AG04449 (cell line): ENCODE measurements around the gene GPR85.
"Not testable (repeated sequence)": the region's sequence is repeated elsewhere in the genome, so short reads cannot be mapped to it uniquely, and the experiment has no call there.

Experiments used
- CTCF ChIA-PET: fragments of 350-600 bp; formaldehyde crosslinking; extraction: SDS; loops from one replicate; lab custom pipeline; 2021; ENCODE audit warnings: antibody characterized with exemption; lab: Yijun Ruan, JAX
- POLR2A ChIA-PET: fragments of 400-600, 350-600 bp; formaldehyde crosslinking; extraction: SDS; loops from one replicate; lab custom pipeline; 2020; ENCODE audit warnings: antibody characterized with exemption, inconsistent platforms; lab: Yijun Ruan, JAX
- DNase-seq: peaks from one replicate; pipeline ENCODE4 v3.0.0-alpha.2; 2010; ENCODE audit warnings: low read depth, low spot score
- H3K4me3 ChIP-seq: 2 replicates; pipeline ENCODE4 v1.5.1; 2011; ENCODE audit warnings: low read depth, mild to moderate bottlenecking, control low read depth, low read length
- TF ChIP-seq, protein P1 (sequence below): IDR thresholded peaks from one replicate; pipeline ENCODE4 v1.5.1; 2011; ENCODE audit warnings: mild to moderate bottlenecking, moderate library complexity, low read length, control low read depth, inconsistent platforms; ENCODE audit not compliant: insufficient read depth; ENCODE audit errors: missing control alignments

Gene GPR85

DNA sequence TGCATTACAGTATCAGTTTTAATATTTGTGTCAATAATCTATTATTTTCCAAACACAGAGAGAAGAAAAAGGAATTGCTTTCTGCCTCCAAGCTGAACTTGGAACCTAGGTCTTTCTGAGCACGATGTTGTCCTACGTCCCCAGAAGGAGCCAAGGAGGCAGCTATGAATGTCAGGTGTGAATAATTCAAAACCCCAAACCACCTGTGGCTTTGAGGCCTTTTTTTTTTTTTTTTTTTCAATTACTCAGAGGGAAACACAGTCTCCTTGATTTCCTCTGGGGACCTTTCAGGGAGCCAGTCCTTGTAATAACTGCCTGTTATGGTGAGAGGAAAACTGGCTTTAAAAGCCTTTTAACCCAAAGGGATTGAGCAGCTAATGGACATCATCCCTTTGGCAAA, 8.3 kb downstream of the GPR85 start:
- no peak for DNase-seq
- TF ChIP-seq, protein P1, sequence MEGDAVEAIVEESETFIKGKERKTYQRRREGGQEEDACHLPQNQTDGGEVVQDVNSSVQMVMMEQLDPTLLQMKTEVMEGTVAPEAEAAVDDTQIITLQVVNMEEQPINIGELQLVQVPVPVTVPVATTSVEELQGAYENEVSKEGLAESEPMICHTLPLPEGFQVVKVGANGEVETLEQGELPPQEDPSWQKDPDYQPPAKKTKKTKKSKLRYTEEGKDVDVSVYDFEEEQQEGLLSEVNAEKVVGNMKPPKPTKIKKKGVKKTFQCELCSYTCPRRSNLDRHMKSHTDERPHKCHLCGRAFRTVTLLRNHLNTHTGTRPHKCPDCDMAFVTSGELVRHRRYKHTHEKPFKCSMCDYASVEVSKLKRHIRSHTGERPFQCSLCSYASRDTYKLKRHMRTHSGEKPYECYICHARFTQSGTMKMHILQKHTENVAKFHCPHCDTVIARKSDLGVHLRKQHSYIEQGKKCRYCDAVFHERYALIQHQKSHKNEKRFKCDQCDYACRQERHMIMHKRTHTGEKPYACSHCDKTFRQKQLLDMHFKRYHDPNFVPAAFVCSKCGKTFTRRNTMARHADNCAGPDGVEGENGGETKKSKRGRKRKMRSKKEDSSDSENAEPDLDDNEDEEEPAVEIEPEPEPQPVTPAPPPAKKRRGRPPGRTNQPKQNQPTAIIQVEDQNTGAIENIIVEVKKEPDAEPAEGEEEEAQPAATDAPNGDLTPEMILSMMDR, result no peak
- H3K4me3 ChIP-seq, result no peak overlapping the region
- ChIA-PET CTCF (interaction anchor here (1.1 kb wide), 1 partner anchor 8 kb away, joined by 4 read pairs; no protein-coding TSS in a partner anchor), POLR2A (no interaction called here)

DNA sequence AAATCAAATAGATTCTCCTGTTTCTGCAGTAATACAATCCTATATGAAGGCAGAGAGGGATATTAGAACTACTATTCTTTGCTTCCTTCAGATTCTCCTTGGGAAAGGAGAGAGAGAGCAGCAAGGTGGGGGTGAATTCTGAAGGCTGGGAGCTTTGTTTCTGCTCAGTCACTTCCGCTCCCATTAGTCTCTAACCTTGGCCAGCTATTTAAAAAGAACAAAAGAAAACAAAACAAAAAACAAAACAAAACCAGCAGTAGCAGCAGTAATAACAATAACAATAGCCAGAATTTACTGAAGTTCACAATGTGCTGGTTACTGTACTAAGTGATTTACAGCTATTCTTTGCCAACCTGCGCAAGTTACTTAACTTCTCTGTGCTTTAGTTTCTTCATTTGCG, 9.9 kb downstream of the GPR85 start:
- POLR2A ChIA-PET, result no interaction called here
- TF ChIP-seq, protein P1, result no peak
- CTCF ChIA-PET, result interaction anchor here (1.1 to 1.5 kb wide), 2 partner anchors 10 to 61 kb away, joined by 3 to 4 read pairs; partner anchors contain the start of gene GPR85
- H3K4me3 ChIP-seq, result no peak overlapping the region
- no peak for DNase-seq

DNA sequence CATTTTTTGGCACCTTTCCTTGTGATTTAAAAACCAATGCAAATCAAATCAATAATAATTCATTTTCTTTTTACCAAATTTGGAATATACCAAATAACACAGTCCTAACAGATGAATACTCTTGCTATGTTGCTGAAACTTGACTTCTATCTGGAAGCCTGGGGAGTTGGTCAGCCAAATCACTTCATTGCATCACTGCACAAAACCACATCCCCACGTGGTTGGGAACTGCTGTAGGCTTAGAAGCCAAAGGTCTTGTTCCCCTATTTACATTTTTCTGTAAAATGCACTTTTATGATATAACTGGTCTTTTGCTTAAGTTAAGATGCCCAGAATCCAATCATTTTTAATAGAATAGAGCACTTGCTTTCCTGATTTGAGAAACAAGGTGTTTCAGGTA, 15.2 kb downstream of the GPR85 start:
- H3K4me3 ChIP-seq, result no peak overlapping the region
- no peak for DNase-seq
- POLR2A ChIA-PET, result no interaction called here
- TF ChIP-seq, protein P1, result no peak
- CTCF ChIA-PET, result no interaction called here

DNA sequence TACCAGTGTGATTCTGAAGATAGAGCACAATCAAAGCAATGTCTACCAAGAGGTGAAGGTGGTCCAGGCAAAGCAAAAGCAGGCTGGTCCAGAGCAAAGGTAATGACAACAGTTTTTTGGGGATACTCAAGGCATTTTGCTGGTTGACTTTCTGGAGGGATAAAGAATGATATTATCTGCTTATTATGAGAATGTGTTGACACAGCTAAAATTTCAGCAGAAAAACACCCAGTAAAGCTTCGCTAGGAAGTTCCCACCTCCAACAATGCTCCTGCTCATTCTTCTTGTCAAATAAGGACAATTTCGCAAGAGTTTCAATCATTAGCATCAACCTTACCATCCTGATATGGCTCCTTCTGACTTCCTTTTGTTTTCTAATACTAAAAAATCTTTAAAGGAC, 24.1 kb downstream of the GPR85 start:
- POLR2A ChIA-PET, result no interaction called here

DNA sequence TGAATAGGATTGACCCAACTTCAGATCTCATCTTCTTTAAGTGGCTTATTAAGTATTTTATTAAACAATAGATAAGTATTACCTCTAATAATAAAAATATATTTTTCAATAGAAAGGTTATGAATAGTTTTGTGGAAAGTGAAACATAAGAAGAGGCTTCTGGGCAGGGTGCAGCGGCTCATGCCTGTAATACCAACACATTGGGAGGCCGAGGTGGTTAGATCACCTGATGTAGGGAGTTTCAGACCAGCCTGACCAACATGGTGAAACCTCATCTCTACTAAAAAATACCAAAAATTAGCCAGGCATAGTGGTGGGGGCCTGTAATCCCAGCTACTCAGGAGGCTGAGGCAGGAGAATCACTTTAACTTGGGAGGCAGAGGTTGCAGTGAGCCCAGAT, 26.5 kb downstream of the GPR85 start:
- ChIA-PET CTCF (no interaction called here), POLR2A (no interaction called here)
- H3K4me3 ChIP-seq, result no peak overlapping the region
- TF ChIP-seq, protein P1, result no peak
- no peak for DNase-seq

More for the DNA sequence above, 24.1 kb downstream of the GPR85 start:
- DNase-seq, result no peak
- CTCF ChIA-PET, result no interaction called here
- no peak overlapping the region for H3K4me3 ChIP-seq
- TF ChIP-seq, protein P1, result no peak

DNA sequence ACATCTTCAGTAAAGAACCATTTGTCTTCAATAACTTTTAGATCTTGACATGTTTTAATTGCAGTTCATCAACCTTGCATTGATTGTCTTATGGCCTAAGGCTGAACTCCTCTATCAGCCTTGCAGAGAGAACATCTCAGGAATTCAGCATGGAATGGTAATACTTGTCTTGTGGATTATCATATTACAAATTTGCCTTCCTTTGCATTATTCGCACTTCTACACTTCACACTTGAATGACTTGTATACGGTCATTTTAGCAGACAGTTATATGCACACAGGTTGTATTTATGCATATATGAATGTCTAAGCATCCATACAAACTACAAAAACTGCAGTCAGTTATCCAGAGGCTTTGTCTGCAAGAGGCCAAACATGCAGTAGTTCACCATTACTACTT, 31.7 kb downstream of the GPR85 start:
- TF ChIP-seq, protein P1, result no peak
- H3K4me3 ChIP-seq, result no peak overlapping the region
- DNase-seq, result no peak
- POLR2A ChIA-PET, result no interaction called here
- CTCF ChIA-PET, result no interaction called here

DNA sequence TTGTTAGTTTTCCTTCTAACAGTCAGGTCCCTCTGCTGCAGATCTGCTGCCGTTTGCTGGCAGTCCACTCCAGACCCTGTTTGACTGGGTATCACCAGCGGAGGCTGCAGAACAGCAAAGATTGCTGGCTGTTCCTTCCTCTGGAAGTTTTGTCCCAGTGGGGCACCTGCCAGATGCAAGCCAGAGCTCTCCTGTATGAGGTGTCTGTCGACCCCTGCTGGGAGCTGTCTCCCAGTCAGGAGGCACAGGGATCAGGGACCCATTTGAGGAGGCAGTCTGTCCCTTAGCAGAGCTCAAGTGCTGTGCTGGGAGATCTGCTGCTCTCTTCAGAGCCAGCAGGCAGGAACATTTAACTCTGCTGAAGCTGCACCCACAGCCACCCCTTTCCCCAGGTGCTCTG, 32.4 kb downstream of the GPR85 start:
- CTCF ChIA-PET, DNase-seq, POLR2A ChIA-PET, H3K4me3 ChIP-seq: not testable (repeated sequence)

DNA sequence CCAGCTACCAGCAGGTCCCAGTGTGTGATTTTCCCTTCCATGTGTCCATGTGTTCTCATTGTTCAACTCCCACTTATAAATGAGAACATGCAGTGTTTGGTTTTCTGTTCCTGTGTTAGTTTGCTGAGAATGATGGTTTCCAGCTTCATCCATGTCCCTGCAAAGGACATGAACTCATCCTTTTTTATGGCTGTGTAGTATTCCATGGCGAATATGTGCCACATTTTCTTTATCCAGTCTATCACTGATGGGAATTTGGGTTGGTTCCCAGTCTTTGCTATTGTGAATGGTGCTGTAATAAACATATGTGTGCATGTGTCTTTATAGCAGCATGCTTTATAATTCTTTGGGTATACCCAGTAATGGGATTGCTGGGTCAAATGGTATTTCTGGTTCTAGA, 37.4 kb downstream of the GPR85 start:
- POLR2A ChIA-PET, DNase-seq, CTCF ChIA-PET, H3K4me3 ChIP-seq: not testable (repeated sequence)
